Gastrocnemius medialis (tissue), 4 donors: ENCODE results near the gene B3GAT1.

Experiments
- POLR2A ChIP-seq, 2 donors: fragments of 450-650 bp; IDR thresholded peaks; one replicate each; pipeline ENCODE4 v1.6.1; 2017; ENCODE audit warnings: antibody characterized with exemption in 2 of 2, mild to moderate bottlenecking in 2 of 2, moderate library complexity in 2 of 2
- TF ChIP-seq, protein P1 (sequence below), 5 experiments: fragments of 450-650 bp in 3 of 5; fragments of 200-600 bp in 2 of 5; sonication (generic) in 2 of 5; IDR thresholded peaks in 4 of 5; conservative IDR thresholded peaks in 1 of 5; 1 replicate in 4 of 5; 2 replicates in 1 of 5; pipeline ENCODE4 v1.5.1; 2016 to 2019; ENCODE audit warnings: antibody characterized with exemption in 5 of 5, mild to moderate bottlenecking in 3 of 5, moderate library complexity in 3 of 5

DNA sequence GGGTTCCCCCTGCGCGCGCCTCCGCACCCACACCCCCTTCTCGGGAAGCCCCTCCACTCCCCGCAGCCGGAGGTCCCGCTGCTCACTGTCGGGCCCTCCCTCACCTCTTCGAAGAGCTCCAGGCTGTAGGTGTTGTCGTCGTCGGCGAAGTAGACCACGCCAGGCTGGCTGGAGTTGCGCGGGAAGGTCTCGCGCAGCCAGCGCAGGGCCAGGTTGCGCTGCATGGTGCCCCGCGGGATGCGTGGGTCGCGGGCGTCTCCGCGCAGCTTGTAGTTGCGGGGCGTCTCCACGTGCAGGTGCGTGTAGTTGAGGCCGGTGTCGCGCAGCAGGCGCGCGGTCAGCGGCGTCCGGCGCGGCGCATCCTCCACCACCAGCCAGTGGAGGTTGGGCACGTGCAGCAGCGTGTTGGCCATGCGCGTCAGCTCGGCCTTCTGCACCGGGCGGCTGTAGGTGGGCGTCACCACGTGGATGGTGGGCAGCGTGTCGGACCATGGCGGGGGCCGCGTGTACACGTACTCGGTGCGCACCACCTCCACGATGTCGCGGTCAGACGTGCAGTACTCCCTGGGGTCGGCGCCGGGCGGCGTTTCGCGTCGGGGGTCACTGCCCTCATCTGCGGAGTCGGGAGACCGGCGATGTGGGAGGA is 28.3 kb downstream of the B3GAT1 start:
- TF ChIP-seq, protein P1, sequence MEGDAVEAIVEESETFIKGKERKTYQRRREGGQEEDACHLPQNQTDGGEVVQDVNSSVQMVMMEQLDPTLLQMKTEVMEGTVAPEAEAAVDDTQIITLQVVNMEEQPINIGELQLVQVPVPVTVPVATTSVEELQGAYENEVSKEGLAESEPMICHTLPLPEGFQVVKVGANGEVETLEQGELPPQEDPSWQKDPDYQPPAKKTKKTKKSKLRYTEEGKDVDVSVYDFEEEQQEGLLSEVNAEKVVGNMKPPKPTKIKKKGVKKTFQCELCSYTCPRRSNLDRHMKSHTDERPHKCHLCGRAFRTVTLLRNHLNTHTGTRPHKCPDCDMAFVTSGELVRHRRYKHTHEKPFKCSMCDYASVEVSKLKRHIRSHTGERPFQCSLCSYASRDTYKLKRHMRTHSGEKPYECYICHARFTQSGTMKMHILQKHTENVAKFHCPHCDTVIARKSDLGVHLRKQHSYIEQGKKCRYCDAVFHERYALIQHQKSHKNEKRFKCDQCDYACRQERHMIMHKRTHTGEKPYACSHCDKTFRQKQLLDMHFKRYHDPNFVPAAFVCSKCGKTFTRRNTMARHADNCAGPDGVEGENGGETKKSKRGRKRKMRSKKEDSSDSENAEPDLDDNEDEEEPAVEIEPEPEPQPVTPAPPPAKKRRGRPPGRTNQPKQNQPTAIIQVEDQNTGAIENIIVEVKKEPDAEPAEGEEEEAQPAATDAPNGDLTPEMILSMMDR (IDR thresholded peaks at IDR 0.05 in 4 of 5, conservative IDR thresholded peaks at IDR 0.05 in 1 of 5), result no peak
- no peak for TF ChIP-seq POLR2A (IDR thresholded peaks at IDR 0.05)
